Fibroblast of lung (primary cell): ENCODE results near the gene FAM193B. TPM values are rescaled to one million over a fixed set of nuclear protein-coding genes. Genes with fewer than 3 reads are reported as not detected.

ENCODE experiments used
- DNase-seq, 2 donors: peaks; one replicate each; pipeline versions ENCODE4 v3.0.0 to v3.0.0-alpha.2; 2010; ENCODE audit warnings: low read depth in 2 of 2
- H2AFZ ChIP-seq: 2 replicates; pipeline ENCODE4 v1.5.1; 2012; ENCODE audit warnings: low read length, control low read depth, inconsistent platforms
- H3K27ac ChIP-seq: 2 replicates; pipeline ENCODE4 v1.5.1; 2011; ENCODE audit warnings: low read length, control low read depth; ENCODE audit not compliant: insufficient read depth
- H3K27me3 ChIP-seq: 2 replicates; pipeline ENCODE4 v1.5.1; 2011; ENCODE audit warnings: mild to moderate bottlenecking, low read length; ENCODE audit not compliant: control insufficient read depth, insufficient read depth
- H3K36me3 ChIP-seq: 2 replicates; pipeline ENCODE4 v1.5.1; 2011; ENCODE audit warnings: low read length; ENCODE audit not compliant: control insufficient read depth, insufficient read depth
- H3K4me1 ChIP-seq: 2 replicates; pipeline ENCODE4 v1.5.1; 2011; ENCODE audit warnings: low read length; ENCODE audit not compliant: control insufficient read depth, insufficient read depth; ENCODE audit errors: extremely low read depth
- H3K4me2 ChIP-seq: 2 replicates; pipeline ENCODE4 v1.5.1; 2011; ENCODE audit warnings: low read length, control low read depth; ENCODE audit not compliant: insufficient read depth; ENCODE audit errors: extremely low read depth
- H3K4me3 ChIP-seq, 4 experiments: fragments of 200-600 bp in 1 of 4; sonication (generic) in 1 of 4; replicated peaks in 1 of 4; 2 replicates each; pipeline ENCODE4 v1.5.1; 2011 to 2016; ENCODE audit warnings: low read length in 4 of 4, low read depth in 3 of 4, mild to moderate bottlenecking in 3 of 4, control low read depth in 2 of 4, inconsistent platforms in 1 of 4, mixed read lengths in 1 of 4; ENCODE audit not compliant: insufficient read depth in 1 of 4; ENCODE audit errors: control extremely low read depth in 1 of 4
- H3K79me2 ChIP-seq: 2 replicates; pipeline ENCODE4 v1.5.1; 2012; ENCODE audit warnings: mild to moderate bottlenecking, low read length, inconsistent platforms; ENCODE audit not compliant: control insufficient read depth, insufficient read depth
- H3K9ac ChIP-seq: 2 replicates; pipeline ENCODE4 v1.5.1; 2011; ENCODE audit warnings: mild to moderate bottlenecking, low read length, control low read depth; ENCODE audit not compliant: insufficient read depth
- H3K9me3 ChIP-seq: 2 replicates; pipeline ENCODE4 v1.5.1; 2012; ENCODE audit warnings: low read depth, low read length; ENCODE audit not compliant: control insufficient read depth, insufficient read depth
- H4K20me1 ChIP-seq: 2 replicates; pipeline ENCODE4 v1.5.1; 2011; ENCODE audit warnings: low read length; ENCODE audit not compliant: control insufficient read depth, insufficient read depth; ENCODE audit errors: extremely low read depth
- CTCF ChIP-seq, 2 donors: IDR thresholded peaks in 1 of 2; conservative IDR thresholded peaks in 1 of 2; 1 replicate in 1 of 2; 2 replicates in 1 of 2; pipeline ENCODE4 v1.5.1; 2011 to 2012; ENCODE audit warnings: low read length in 2 of 2, control low read depth in 1 of 2, inconsistent platforms in 1 of 2, low read depth in 1 of 2, mild to moderate bottlenecking in 1 of 2
- EZH2 ChIP-seq: IDR thresholded peaks from 2 replicates; pipeline ENCODE4 v1.5.1; 2012; ENCODE audit warnings: low read length, control low read depth, mild to moderate bottlenecking; ENCODE audit errors: missing control alignments
- polyA plus RNA-seq, 2 donors: library from polyadenylated mRNA; depleted of rRNA in 1 of 2; stranded (reverse) in 1 of 2; unstranded in 1 of 2; fragments of >200 nt; gene quantifications; 2 replicates each; pipeline ENCODE4 v1.2.1, GENCODE V29; 2011 to 2012; ENCODE audit warnings: missing spikeins in 1 of 2
- total RNA-seq: library from RNA; depleted of rRNA; stranded (reverse); fragments of >200 nt; gene quantifications from 2 replicates; pipeline ENCODE4 v1.2.1, GENCODE V29; 2014

FAM193B gene
- total and polyA plus RNA-seq, 2 donors (not counting 1 experiment from before 2014, with no cell fraction given), result 27.9 to 28.4 TPM

DNA sequence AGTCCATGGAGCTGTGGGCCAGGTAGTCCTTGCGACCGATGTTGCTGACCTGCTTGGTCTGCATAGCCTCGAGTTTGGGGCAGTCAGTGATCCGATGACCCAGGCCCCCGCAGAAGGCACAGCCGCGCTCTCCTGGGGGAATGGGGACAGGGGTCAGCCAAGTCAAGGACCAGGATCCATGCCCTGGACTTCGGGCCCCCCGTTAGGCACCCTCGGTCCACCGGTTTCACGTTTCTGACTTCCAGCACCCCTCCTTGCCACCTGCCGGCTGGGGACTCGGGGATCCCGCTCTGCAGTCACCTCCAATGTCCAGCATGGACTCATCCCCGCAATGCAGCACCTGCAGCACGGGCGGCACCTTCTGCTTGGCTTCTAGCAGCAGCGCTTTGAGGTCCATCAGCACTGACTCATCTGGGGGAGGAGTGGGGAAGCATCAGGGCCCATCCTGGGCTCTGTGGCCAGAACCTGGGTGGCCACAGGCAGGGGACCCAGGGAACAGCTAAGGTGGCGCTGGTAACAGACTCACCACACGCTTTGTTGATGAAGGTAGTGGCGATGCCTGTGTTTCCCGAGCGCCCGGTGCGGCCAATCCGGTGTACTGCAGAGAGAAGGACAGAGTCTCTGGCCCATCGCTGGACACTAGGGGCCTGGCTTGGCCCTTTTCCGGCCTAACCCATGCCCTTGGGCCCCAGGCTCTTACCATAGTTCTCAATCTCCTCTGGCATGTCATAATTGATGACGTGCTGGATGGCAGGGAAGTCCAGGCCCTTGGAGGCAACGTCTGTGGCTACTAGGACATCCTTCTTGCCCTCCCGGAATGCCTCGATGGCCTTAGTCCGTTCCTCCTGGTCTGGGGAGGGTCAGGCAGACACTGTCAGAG lies 42.3 kb downstream of the FAM193B start:
- H3K27me3 ChIP-seq, result no peaks in the 10 kb centered on the region
- no peak overlapping the region for H3K4me2 ChIP-seq
- peaks cover 21% of the 10 kb centered on the region for H3K79me2 ChIP-seq
- H2AFZ ChIP-seq, result no peak overlapping the region
- no peaks in the 10 kb centered on the region for H3K9me3 ChIP-seq
- no peak overlapping the region for H3K9ac ChIP-seq
- TF ChIP-seq CTCF (conservative IDR thresholded peaks at IDR 0.05 in 1 of 2, IDR thresholded peaks at IDR 0.05 in 1 of 2; ENCODE audit: low read depth in 1 of 2, low read length in 2 of 2) (no peak), EZH2 (no peak)
- H3K36me3 ChIP-seq, result peaks cover 40% of the 10 kb centered on the region
- H3K4me1 ChIP-seq, result peaks cover 4% of the 10 kb centered on the region
- DNase-seq, result no peak
- H3K4me3 ChIP-seq, result no peak overlapping the region
- no peak overlapping the region for H3K27ac ChIP-seq
- no peaks in the 10 kb centered on the region for H4K20me1 ChIP-seq

DNA sequence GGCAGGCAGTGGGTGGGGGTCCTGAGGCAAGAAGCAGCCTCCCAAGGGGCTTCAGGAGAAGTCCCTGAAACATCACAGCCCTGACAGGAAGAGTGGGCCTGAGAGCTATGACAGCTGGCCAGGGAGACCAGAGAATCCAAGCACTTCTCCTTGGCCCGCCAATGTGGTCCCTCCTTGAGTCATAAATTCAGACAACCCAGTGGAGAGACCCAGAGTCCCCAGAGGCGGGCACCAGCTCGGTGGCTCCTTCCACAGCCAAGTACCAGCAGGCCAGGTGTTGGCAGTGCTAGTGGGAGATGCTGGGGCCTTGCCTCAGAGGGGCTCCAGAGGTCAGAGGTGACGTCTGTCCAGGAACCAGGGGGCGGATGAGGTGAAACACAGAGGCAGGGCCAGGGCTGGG lies 43.2 kb downstream of the FAM193B start:
- DNase-seq, result no peak
- no peak for TF ChIP-seq EZH2
- TF ChIP-seq CTCF (conservative IDR thresholded peaks at IDR 0.05 in 1 of 2, IDR thresholded peaks at IDR 0.05 in 1 of 2; ENCODE audit: low read depth in 1 of 2, low read length in 2 of 2), result no peak
- Histone ChIP-seq H2AFZ (no peak overlapping the region), H3K4me1 (peaks cover 4% of the 10 kb centered on the region), H3K27me3 (no peaks in the 10 kb centered on the region), H3K9ac (no peak overlapping the region), H3K36me3 (peaks cover 40% of the 10 kb centered on the region), H3K79me2 (peaks cover 15% of the 10 kb centered on the region), H3K4me3 (no peak overlapping the region), H3K9me3 (no peaks in the 10 kb centered on the region), H4K20me1 (no peaks in the 10 kb centered on the region), H3K27ac (no peak overlapping the region), H3K4me2 (no peak overlapping the region)

GRCh38 chr5:177510567-177511053 lies 43.8 kb downstream of the FAM193B start:
- H3K27me3 ChIP-seq, result no peaks in the 10 kb centered on the region
- H3K36me3 ChIP-seq, result peaks cover 40% of the 10 kb centered on the region
- H2AFZ ChIP-seq, result no peak overlapping the region
- H3K9ac ChIP-seq, result no peak overlapping the region
- no peaks in the 10 kb centered on the region for H3K9me3 ChIP-seq
- no peak overlapping the region for H3K4me3 ChIP-seq
- H3K4me2 ChIP-seq, result no peak overlapping the region
- TF ChIP-seq EZH2 (no peak), CTCF (conservative IDR thresholded peaks at IDR 0.05 in 1 of 2, IDR thresholded peaks at IDR 0.05 in 1 of 2; ENCODE audit: low read depth in 1 of 2, low read length in 2 of 2) (no peak)
- no peak overlapping the region for H3K27ac ChIP-seq
- H3K79me2 ChIP-seq, result peaks cover 10% of the 10 kb centered on the region
- no peaks in the 10 kb centered on the region for H4K20me1 ChIP-seq
- H3K4me1 ChIP-seq, result peaks cover 3% of the 10 kb centered on the region
- no peak for DNase-seq
